Measurements from ENCODE around the gene CX3CL1. TPM values are rescaled to one million over a fixed set of nuclear protein-coding genes. Genes with fewer than 3 reads are reported as not detected.

CX3CL1 gene
- total and polyA plus RNA-seq, 10 of the 15 experiments (the other 5 are each of a cell fraction or from before 2014, with no cell fraction given): 0.03 to 1.2 (median 0.46) TPM

GRCh38 chr16:57419506-57419905, 47.2 kb downstream of the CX3CL1 start:
- BruUV-seq (replicated peaks): no TSS peak
- TF ChIP-seq CTCF (IDR thresholded peaks at IDR 0.05 in 2 of 3, conservative IDR thresholded peaks at IDR 0.05 in 1 of 3; ENCODE audit: control insufficient read depth in 2 of 3, extremely low read depth in 1 of 3, insufficient read depth in 1 of 3, low read depth in 3 of 3, low read length in 3 of 3) (0 out of 6 replicates have a peak, but pooled peaks of 1 of the 3 experiments have one; percentile 10), MYC (IDR thresholded peaks at IDR 0.05; ENCODE audit: insufficient read depth, insufficient read length, insufficient replicate concordance, low read length, severe bottlenecking) (no peak)
- H3K79me2 ChIP-seq (ENCODE audit: control insufficient read depth, insufficient read depth, low read length): no peaks in the 10 kb centered on the region
- ATAC-seq (no peak), DNase-seq (ENCODE audit: low read depth, low spot score) (no peak), FAIRE-seq (no peak)
- no peaks in the 10 kb centered on the region for H4K20me1 ChIP-seq (ENCODE audit: control insufficient read depth, insufficient read depth)
- no peaks in the 10 kb centered on the region for H3K27me3 ChIP-seq (replicated peaks in 1 of 2; ENCODE audit: control insufficient read depth in 2 of 2, insufficient read depth in 2 of 2, low read length in 1 of 2)
- in situ Hi-C loops (cut with MboI) (loop anchor here (5.0 kb wide), 2 partner anchors 98 to 117 kb away; no protein-coding TSS in a partner anchor), intact Hi-C loops (cut with micrococcal nuclease; ENCODE audit: unreplicated experiment) (loop anchor here (1.0 kb wide), 1 partner anchor 100 kb away; no protein-coding TSS in a partner anchor)
- peaks cover 14% of the 10 kb centered on the region for H3K4me1 ChIP-seq (ENCODE audit: control insufficient read depth, insufficient read depth, low read length)
- SMC1A ChIA-PET (ENCODE audit: uncharacterized antibody, unreplicated experiment): interaction anchor here (0.9 to 5.8 kb wide), 16 partner anchors 11 to 229 kb away, joined by 3 to 283 read pairs (median 6); partner anchors contain the start of genes CIAPIN1 and COQ9
- no peak overlapping the region for H3K27ac ChIP-seq (ENCODE audit: control insufficient read depth, insufficient read depth)
- no peak overlapping the region for H2AFZ ChIP-seq (ENCODE audit: control insufficient read depth, low read depth, low read length)
- no peaks in the 10 kb centered on the region for H3K36me3 ChIP-seq (ENCODE audit: control insufficient read depth in 2 of 2, insufficient read depth in 2 of 2, low read length in 1 of 2)
- no peak overlapping the region for H3K9ac ChIP-seq (ENCODE audit: control insufficient read depth, insufficient read depth, low read length)
- no peaks in the 10 kb centered on the region for H3K9me3 ChIP-seq (replicated peaks; ENCODE audit: control insufficient read depth, insufficient read depth, low read length)
- no peak overlapping the region for H3K4me3 ChIP-seq
- RAD21 ChIA-PET (ENCODE audit: unreplicated experiment): interaction anchor here (0.8 to 7.5 kb wide), 9 partner anchors 25 to 197 kb away, joined by 3 to 293 read pairs (median 6); no protein-coding TSS in a partner anchor
- POLR2A ChIA-PET: interaction anchor here (0.8 to 3.7 kb wide), 2 partner anchors 20 to 117 kb away, joined by 4 to 65 read pairs; no protein-coding TSS in a partner anchor
- CTCF ChIA-PET: interaction anchor here (0.6 to 14.6 kb wide), 38 partner anchors 10 to 234 kb away, joined by 3 to 632 read pairs (median 6); partner anchors contain the start of genes CCL22, CIAPIN1, COQ9 and DOK4
- 65% methylated on average over 6 of the region's 6 CpGs for WGBS (ENCODE audit: insufficient coverage, insufficient replicate concordance, low lambda C conversion rate, missing lambda C conversion rate)
- no peak overlapping the region for H3K4me2 ChIP-seq (ENCODE audit: control insufficient read depth, insufficient read depth)
